GM23338 (cell line): ENCODE results near the gene SLC38A10. TPM values are rescaled to one million over a fixed set of nuclear protein-coding genes. Genes with fewer than 3 reads are reported as not detected.

Source experiments
- ATAC-seq: fragments of 200-7000 bp; cut with Tn5 transposase; 3 replicates; pipeline ENCODE4 v1.9.1; 2020
- DNase-seq: peaks from one replicate; pipeline ENCODE4 v3.0.0-alpha.2; 2015; ENCODE audit warnings: low spot score
- H2AFZ ChIP-seq: fragments of 200-600 bp; sonication (generic); 2 replicates; pipeline ENCODE4 v1.8.0; 2016; ENCODE audit warnings: antibody characterized with exemption, mild to moderate bottlenecking, moderate library complexity
- H3F3A ChIP-seq: fragments of 200-600 bp; sonication (generic); replicated peaks from 2 replicates; pipeline ENCODE4 v1.8.0; 2017; ENCODE audit warnings: antibody characterized with exemption, mixed run types, low read depth
- H3K27ac ChIP-seq: fragments of 200-600 bp; sonication (generic); 2 replicates; pipeline ENCODE4 v1.6.1; 2016; ENCODE audit warnings: low read depth
- H3K27me3 ChIP-seq: fragments of 200-600 bp; sonication (generic); 2 replicates; pipeline ENCODE4 v1.8.0; 2016; ENCODE audit warnings: mild to moderate bottlenecking, mixed run types, moderate library complexity; ENCODE audit not compliant: insufficient read depth
- H3K36me3 ChIP-seq: fragments of 200-600 bp; sonication (generic); 2 replicates; pipeline ENCODE4 v1.8.0; 2016; ENCODE audit warnings: mild to moderate bottlenecking; ENCODE audit not compliant: insufficient read depth
- H3K4me1 ChIP-seq: fragments of 200-600 bp; sonication (generic); 2 replicates; pipeline ENCODE4 v1.8.0; 2016; ENCODE audit warnings: mild to moderate bottlenecking, moderate library complexity; ENCODE audit not compliant: insufficient read depth
- H3K4me2 ChIP-seq: fragments of 200-600 bp; sonication (generic); 2 replicates; pipeline ENCODE4 v1.7.1; 2017; ENCODE audit warnings: mixed run types
- H3K4me3 ChIP-seq: fragments of 200-600 bp; sonication (generic); 2 replicates; pipeline ENCODE4 v1.6.1; 2016; ENCODE audit warnings: mixed run types
- H3K79me2 ChIP-seq: fragments of 200-600 bp; sonication (generic); replicated peaks from 2 replicates; pipeline ENCODE4 v1.8.0; 2017; ENCODE audit warnings: mild to moderate bottlenecking; ENCODE audit not compliant: insufficient read depth
- H3K9me2 ChIP-seq: fragments of 200-600 bp; sonication (generic); 2 replicates; pipeline ENCODE4 v1.8.0; 2017; ENCODE audit not compliant: insufficient read depth
- H4K20me1 ChIP-seq: fragments of 200-600 bp; sonication (generic); replicated peaks from 2 replicates; pipeline ENCODE4 v1.8.0; 2017; ENCODE audit warnings: mild to moderate bottlenecking; ENCODE audit not compliant: insufficient read depth
- H3K27ac Mint-ChIP-seq: 2 replicates; pipeline ENCODE4 v1.8.0; 2020; ENCODE audit warnings: inconsistent platforms, mild to moderate bottlenecking, moderate library complexity, mixed read lengths
- H3K27me3 Mint-ChIP-seq: 3 replicates; pipeline ENCODE4 v1.8.0; 2022; ENCODE audit warnings: low read depth, mild to moderate bottlenecking, moderate library complexity, mixed read lengths, inconsistent platforms; ENCODE audit not compliant: insufficient read depth, poor library complexity
- H3K36me3 Mint-ChIP-seq: 3 replicates; pipeline ENCODE4 v1.8.0; 2021; ENCODE audit warnings: low read depth, mild to moderate bottlenecking, inconsistent platforms, moderate library complexity, mixed read lengths
- H3K4me1 Mint-ChIP-seq: 3 replicates; pipeline ENCODE4 v1.8.0; 2020; ENCODE audit warnings: mild to moderate bottlenecking, inconsistent platforms, mixed read lengths
- H3K4me3 Mint-ChIP-seq: 3 replicates; pipeline ENCODE4 v1.8.0; 2021; ENCODE audit warnings: moderate library complexity, mild to moderate bottlenecking, inconsistent platforms, mixed read lengths
- H3K9me3 Mint-ChIP-seq: 3 replicates; pipeline ENCODE4 v1.8.0; 2020; ENCODE audit warnings: moderate library complexity, mild to moderate bottlenecking, inconsistent platforms, mixed read lengths
- ETS1 ChIP-seq: IDR thresholded peaks from 2 replicates; pipeline ENCODE4 v1.6.1; 2016; ENCODE audit warnings: antibody characterized with exemption
- NANOG ChIP-seq: IDR thresholded peaks from 2 replicates; pipeline ENCODE4 v1.6.1; 2016; ENCODE audit warnings: antibody characterized with exemption, borderline replicate concordance
- ZNF331 ChIP-seq: fragments of 250-450 bp; sonication (Bioruptor Pico); IDR thresholded peaks from 2 replicates; pipeline ENCODE4 v1.5.0; 2020; ENCODE audit warnings: low read depth, mild to moderate bottlenecking, moderate library complexity
- ZNF462 ChIP-seq: fragments of 250-450 bp; sonication (Bioruptor Pico); IDR thresholded peaks from 2 replicates; pipeline ENCODE4 v1.5.0; 2020; ENCODE audit warnings: mild to moderate bottlenecking, moderate library complexity
- polyA plus RNA-seq: library from polyadenylated mRNA; unstranded; fragments of >200 nt; fragmentation: Nextera tagmentation; extraction: Ambion mirVana; gene quantifications from 2 replicates; pipeline ENCODE4 v1.2.1, GENCODE V29; 2016
- total RNA-seq: library from RNA; depleted of rRNA; stranded (reverse); fragments of >200 nt; shearing (Covaris generic); gene quantifications from 2 replicates; pipeline ENCODE4 v1.2.3, GENCODE V29; 2014

SLC38A10 gene
- total and polyA plus RNA-seq, 2 experiments from 2014 or later, result 17.1 to 55.8 TPM

- TF ChIP-seq ETS1 (no peak), NANOG (no peak), ZNF462 (CRISPR knock-in tag) (no peak)
Observed at GRCh38 chr17:81196505-81197408, 98.3 kb downstream of the SLC38A10 start (continued).

GRCh38 chr17:81195941-81196495 lies 99.1 kb downstream of the SLC38A10 start:
- no peak overlapping the region for H3K4me2 ChIP-seq
- no peaks in the 10 kb centered on the region for H3K79me2 ChIP-seq
- no peaks in the 10 kb centered on the region; the same call in 1 of the 2 replicates for H3K36me3 ChIP-seq
- H3K4me1 Mint-ChIP-seq, result no peaks in the 10 kb centered on the region
- H4K20me1 ChIP-seq, result no peaks in the 10 kb centered on the region
- no peak overlapping the region for H3K27ac ChIP-seq
- H3F3A ChIP-seq, result no peaks in the 10 kb centered on the region
- no peaks in the 10 kb centered on the region for H3K27me3 ChIP-seq
- H3K4me1 ChIP-seq, result no peaks in the 10 kb centered on the region
- no peaks in the 10 kb centered on the region for H3K9me2 ChIP-seq
- DNase-seq (no peak), ATAC-seq (no peak)
- H3K4me3 ChIP-seq, result no peak overlapping the region
- peaks cover 2% of the 10 kb centered on the region for H3K27me3 Mint-ChIP-seq
- H3K36me3 Mint-ChIP-seq, result peaks cover 9% of the 10 kb centered on the region; the same call in 1 of the 3 replicates
- H3K4me3 Mint-ChIP-seq, result no peak overlapping the region
- no peak overlapping the region for H2AFZ ChIP-seq
- H3K27ac Mint-ChIP-seq, result no peak overlapping the region
- H3K9me3 Mint-ChIP-seq, result no peaks in the 10 kb centered on the region
- TF ChIP-seq ZNF462 (CRISPR knock-in tag) (no peak), ZNF331 (CRISPR knock-in tag) (no peak), ETS1 (no peak), NANOG (no peak)
